Mesenteric fat pad (tissue), 1 donor: ENCODE results near the gene PDE6G. TPM values are rescaled to one million over a fixed set of nuclear protein-coding genes. Genes with fewer than 3 reads are reported as not detected.
"Not testable (repeated sequence)": the region's sequence is repeated elsewhere in the genome, so short reads cannot be mapped to it uniquely, and the experiment has no call there.

Experiments
- DNase-seq: peaks from one replicate; pipeline ENCODE4 v3.0.0-alpha.2; 2020; ENCODE audit warnings: low spot score
- microRNA-seq: library from miRNA; unstranded; fragments of <30 nt; microRNA quantifications from one replicate; pipeline ENCODE4 v1.2.0, GENCODE V29; 2020; ENCODE audit warnings: borderline number of aligned reads
- total RNA-seq: library from RNA; stranded (reverse); fragmentation: NEBNext Ultra II Directional; extraction: Animal tissue kit (Norgen Biotek cat#: 25700); gene quantifications from one replicate; pipeline ENCODE4 v1.2.1, GENCODE V29; 2021
- donor health status: DM: yes; HTN: yes; CAD: no.

PDE6G gene
- total RNA-seq, 1 donor from 2014 or later: 1.3 TPM

DNA sequence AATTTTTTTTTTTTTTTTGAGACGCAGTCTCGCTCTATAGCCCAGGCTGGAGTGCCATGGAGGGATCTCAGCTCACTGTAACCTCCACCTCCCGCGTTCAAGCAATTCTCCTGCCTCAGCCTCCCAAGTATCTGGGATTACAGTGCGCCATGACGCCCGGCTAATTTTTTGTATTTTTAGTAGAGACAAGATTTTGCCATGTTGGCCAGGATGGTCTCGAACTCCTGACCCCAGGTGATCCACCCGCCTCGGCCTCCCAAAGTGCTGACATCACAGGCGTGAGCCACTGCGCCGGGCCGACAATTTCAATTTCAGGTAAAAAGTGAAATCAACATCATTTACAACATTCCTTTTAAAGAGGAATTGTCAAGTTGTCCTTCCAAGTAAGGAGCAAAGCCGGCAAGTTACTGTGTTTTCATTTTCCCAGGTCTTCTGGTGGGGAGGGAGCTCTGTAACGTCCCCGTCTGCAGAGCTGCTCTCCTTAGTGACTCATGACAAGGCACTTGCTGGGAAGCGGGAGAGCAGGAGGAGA, 20.3 kb downstream of the PDE6G start:
- no peak for DNase-seq

DNA sequence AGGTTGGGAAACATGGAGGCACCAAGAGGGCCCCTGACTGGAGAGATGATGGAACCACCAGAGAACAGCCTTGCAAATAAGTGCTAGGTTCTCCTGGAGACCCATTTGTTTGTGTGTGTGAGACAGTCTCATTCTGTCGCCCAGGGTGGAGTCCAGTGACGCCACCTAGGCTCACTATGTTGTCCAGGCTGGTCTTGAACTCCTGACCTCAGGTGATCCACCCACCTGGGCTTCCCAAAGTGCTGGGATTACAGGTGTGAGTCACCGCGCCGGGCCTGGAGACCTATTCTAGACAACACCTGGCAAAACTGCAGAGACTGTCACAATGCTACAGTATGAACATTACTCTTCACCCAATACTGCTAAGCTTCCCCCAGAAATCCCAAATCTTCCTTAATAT, 20.9 kb downstream of the PDE6G start:
- DNase-seq: no peak

GRCh38 chr17:81631482-81631881, 24.9 kb downstream of the PDE6G start:
- no peak for DNase-seq

DNA sequence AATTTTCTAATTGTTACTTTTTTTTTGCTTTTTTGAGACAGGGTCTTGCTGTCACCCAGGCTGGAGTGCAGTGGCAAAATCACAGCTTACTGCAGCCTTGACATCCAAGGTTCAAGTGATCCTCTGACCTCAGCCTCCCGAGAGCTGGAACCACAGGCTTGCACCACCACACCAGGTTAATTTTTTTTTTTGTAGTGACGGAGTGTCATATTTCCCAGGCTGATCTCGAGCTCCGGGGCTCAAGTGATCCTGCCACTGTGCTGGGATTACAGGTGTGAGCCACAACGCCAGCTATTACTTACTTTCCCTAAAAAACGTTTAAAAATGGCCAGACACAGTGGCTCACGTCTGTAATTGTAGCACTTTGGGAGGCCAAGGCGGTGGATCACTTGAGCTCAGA, 26.1 kb downstream of the PDE6G start:
- no peak for DNase-seq

- DNase-seq: no peak
These were observed 34.7 kb downstream of the PDE6G start for GRCh38 chr17:81621494-81622130.

GRCh38 chr17:81618307-81618706, 38.0 kb downstream of the PDE6G start:
- DNase-seq: not testable (repeated sequence)

DNA sequence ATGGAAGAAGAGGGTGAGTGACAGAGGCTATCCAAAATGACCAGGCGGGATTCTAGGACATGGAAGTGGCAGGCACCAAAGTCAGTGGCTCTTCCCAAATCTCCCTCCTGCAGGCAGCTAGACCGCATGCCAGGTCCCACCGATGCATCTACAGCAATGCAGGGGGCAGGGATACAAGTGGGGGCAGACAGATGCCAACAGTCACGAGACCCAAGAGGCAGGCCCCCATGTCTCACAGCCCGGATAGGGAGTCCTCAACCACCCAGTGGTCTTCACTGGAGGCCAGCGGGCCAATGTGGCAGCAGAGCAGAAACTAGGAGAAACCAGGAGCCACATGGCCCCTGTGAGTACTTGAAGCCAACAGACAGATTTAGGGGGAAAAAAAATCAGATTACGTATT, 39.5 kb downstream of the PDE6G start:
- no peak for DNase-seq

DNA sequence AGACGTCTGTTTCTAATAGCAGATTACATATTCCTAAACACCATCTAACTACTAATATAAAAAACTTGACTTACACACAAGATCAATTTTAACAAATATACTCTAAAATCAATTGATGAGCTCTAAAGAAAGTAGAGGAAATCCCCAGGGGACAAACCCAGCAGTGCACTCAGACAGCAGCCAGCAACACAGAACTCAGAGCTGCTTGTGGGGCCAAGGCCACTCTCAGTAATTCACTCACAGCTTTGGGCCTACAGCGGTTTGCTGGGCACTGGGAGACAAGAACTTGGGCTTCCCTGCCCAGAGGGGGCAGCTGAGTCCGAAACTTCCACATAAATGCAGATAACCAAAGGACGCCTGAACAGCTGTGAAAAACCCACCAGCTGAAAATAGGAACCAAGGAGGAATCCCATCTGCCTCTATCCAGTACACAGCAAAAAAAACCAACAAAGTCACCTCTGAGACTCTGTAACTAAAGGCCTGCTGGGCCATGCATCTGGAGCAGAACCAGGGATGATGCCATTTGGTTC, 40.9 kb downstream of the PDE6G start:
- DNase-seq: no peak

- no peak for DNase-seq
These were observed 44.0 kb downstream of the PDE6G start for GRCh38 chr17:81612172-81612970.

DNA sequence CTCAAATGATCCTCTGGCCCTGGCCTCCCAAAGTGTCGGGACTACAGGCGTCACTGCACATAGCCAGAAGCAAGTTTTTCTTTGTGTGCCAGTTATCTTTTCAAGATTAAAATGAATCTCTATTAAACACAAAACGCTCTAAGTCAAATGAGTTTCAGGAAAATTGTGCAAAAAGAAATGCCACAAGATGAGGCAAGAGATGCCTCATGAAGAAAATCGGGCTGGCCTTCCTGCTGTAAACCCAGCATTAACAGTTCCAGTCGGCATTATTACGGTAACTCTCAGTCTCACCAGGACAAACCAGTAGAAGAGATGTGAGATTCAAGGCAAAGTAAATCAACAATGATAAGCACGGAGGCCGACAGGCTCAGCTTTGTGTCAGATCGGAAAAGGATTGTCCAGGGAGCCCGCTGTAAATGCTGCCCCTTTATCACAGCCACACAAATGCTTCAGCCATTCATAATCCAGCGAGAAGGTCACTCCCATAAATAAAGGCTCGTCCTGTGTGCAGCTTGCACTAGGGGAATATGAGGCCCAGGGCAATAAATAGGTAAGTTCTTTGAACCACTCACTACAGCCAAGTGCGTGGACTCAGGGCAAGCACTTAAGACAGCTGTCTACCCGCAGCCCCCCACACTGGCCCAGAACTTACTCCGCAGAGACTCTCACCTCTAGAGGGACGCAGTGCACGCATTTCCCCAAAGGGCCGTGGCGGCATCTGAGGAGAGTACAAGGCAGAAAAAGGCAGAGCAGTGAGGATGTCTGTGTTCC, 46.6 kb downstream of the PDE6G start:
- DNase-seq: no peak

GRCh38 chr17:81608605-81609004, 47.7 kb downstream of the PDE6G start:
- DNase-seq: no peak

GRCh38 chr17:81608082-81608481, 48.3 kb downstream of the PDE6G start:
- no peak for DNase-seq

GRCh38 chr17:81607431-81607830, 48.9 kb downstream of the PDE6G start:
- DNase-seq: no peak

DNA sequence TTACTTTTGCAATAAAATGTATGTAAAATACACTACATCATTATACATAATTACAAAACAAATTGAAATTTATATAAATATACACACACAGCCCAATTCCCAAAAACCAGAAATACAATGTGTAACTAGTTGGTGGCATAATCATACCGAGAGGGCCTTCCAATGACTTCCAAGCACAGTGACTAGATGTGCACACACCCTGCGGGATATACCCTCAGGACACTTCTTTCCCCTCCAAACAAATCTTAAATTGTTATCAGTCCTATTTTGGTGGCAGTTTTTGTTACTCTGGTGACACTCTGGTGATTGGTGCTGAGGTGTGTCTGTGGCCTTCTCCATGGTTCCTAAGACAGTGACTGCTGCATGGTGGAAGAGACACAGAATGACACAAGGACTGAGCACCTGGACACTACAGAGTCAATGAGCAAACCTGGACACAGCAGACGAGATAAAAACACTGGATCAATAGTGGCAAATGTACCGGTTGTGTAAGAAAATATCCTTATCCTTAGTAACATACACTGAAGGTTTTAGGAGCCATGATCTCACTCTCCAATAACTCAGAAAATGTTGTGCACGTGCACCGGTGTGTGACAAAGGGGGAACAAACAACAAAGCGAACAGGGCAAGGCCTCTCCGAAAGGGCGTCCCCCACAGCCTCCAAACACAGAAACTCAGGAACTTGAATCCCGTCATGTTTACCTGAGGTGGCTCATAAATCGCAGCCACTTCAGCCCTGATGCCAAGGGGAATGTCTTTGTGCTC, 52.3 kb downstream of the PDE6G start:
- no peak for DNase-seq

GRCh38 chr17:81601525-81602120, 54.7 kb downstream of the PDE6G start:
- DNase-seq: no peak

Small RNAs within 50 kb of the gene (microRNA-seq; reads per million reads assigned to microRNA genes)
- gene MIR6786: not detected

Other genes starting within 250 kb of the PDE6G start
- gene ACTG1, start 143.7 kb downstream of the PDE6G start, total RNA-seq: 1,641 TPM
- gene FSCN2, start 128.2 kb downstream of the PDE6G start, total RNA-seq: 0.39 TPM
- 25.5 TPM for gene FAAP100, start 104.2 kb downstream of the PDE6G start, total RNA-seq
- 129 TPM for gene NPLOC4, start 19.4 kb downstream of the PDE6G start, total RNA-seq
- 0.29 TPM for gene TSPAN10, start 19.3 kb downstream of the PDE6G start, total RNA-seq
- gene OXLD1, start 10.1 kb upstream of the PDE6G start, total RNA-seq: 27.5 TPM
- gene CCDC137, start 10.2 kb upstream of the PDE6G start, total RNA-seq: 11.9 TPM
- gene ARL16, start 27.3 kb upstream of the PDE6G start, total RNA-seq: 25.0 TPM
- gene HGS, start 27.5 kb upstream of the PDE6G start, total RNA-seq: 109 TPM
- gene MRPL12, start 46.8 kb upstream of the PDE6G start, total RNA-seq: 60.7 TPM
- 17.0 TPM for gene SLC25A10, start 55.7 kb upstream of the PDE6G start, total RNA-seq
- gene GCGR, start 147.6 kb upstream of the PDE6G start, total RNA-seq: 0.26 TPM
- gene MCRIP1, start 176.7 kb upstream of the PDE6G start, total RNA-seq: 63.2 TPM
- gene PPP1R27, start 178.5 kb upstream of the PDE6G start, total RNA-seq: not detected
- gene P4HB, start 204.0 kb upstream of the PDE6G start, total RNA-seq: 575 TPM
- 521 TPM for gene ARHGDIA, start 214.8 kb upstream of the PDE6G start, total RNA-seq
- gene ALYREF, start 235.0 kb upstream of the PDE6G start, total RNA-seq: 46.2 TPM
- 102 TPM for gene ANAPC11, start 235.2 kb upstream of the PDE6G start, total RNA-seq
- not detected for gene NPB, start 245.7 kb upstream of the PDE6G start, total RNA-seq